Esophagus (tissue), 2 donors: ENCODE measurements around the gene FHOD3. TPM values are rescaled to one million over a fixed set of nuclear protein-coding genes. Genes with fewer than 3 reads are reported as not detected.
"Not testable (repeated sequence)": the region's sequence is repeated elsewhere in the genome, so short reads cannot be mapped to it uniquely, and the experiment has no call there.

Experiments used
- H3K27ac ChIP-seq, 2 donors: one replicate each; pipeline ENCODE4 v1.5.1; 2013; ENCODE audit warnings: low read depth in 2 of 2, mild to moderate bottlenecking in 2 of 2, inconsistent platforms in 1 of 2, low read length in 1 of 2, moderate library complexity in 1 of 2
- H3K27me3 ChIP-seq, 2 donors: one replicate each; pipeline ENCODE4 v1.6.1; 2013; ENCODE audit warnings: low read length in 2 of 2, control low read depth in 1 of 2, mild to moderate bottlenecking in 1 of 2; ENCODE audit not compliant: insufficient read depth in 2 of 2, control insufficient read depth in 1 of 2
- H3K36me3 ChIP-seq, 2 donors: one replicate each; pipeline ENCODE4 v1.6.1; 2013; ENCODE audit warnings: low read length in 1 of 2; ENCODE audit not compliant: control insufficient read depth in 2 of 2, insufficient read depth in 2 of 2
- H3K4me1 ChIP-seq, 2 donors: one replicate each; pipeline ENCODE4 v1.6.1; 2013; ENCODE audit warnings: low read length in 1 of 2; ENCODE audit not compliant: control insufficient read depth in 2 of 2, insufficient read depth in 2 of 2
- H3K4me3 ChIP-seq, 2 donors: one replicate each; pipeline ENCODE4 v1.5.1; 2013; ENCODE audit warnings: low read length in 2 of 2, mild to moderate bottlenecking in 2 of 2, low read depth in 1 of 2, moderate library complexity in 1 of 2
- H3K9me3 ChIP-seq, 2 donors: one replicate each; pipeline ENCODE4 v1.6.1; 2013; ENCODE audit warnings: mild to moderate bottlenecking in 2 of 2, low read depth in 1 of 2, low read length in 1 of 2, moderate library complexity in 1 of 2; ENCODE audit not compliant: control insufficient read depth in 2 of 2, insufficient read depth in 1 of 2
- WGBS, 2 donors: extraction: QIAGEN DNeasy Blood & Tissue Kit; methylation state at CpG; one replicate each; pipeline ENCODE4 v1.1.7; 2013; 5-methylcytosine and 5-hydroxymethylcytosine counted together
- polyA plus RNA-seq, 2 donors: library from polyadenylated mRNA; stranded (reverse); fragments of 200-250 nt; gene quantifications; one replicate each; pipeline ENCODE4 v1.2.3, GENCODE V29; 2013
- donor health status: healthy with polysubstance abuse.
- donor health status: Bipolar disorder and iron deficiency.

FHOD3 gene
- polyA plus RNA-seq, 2 donors: 3.7 to 11.1 TPM

DNA sequence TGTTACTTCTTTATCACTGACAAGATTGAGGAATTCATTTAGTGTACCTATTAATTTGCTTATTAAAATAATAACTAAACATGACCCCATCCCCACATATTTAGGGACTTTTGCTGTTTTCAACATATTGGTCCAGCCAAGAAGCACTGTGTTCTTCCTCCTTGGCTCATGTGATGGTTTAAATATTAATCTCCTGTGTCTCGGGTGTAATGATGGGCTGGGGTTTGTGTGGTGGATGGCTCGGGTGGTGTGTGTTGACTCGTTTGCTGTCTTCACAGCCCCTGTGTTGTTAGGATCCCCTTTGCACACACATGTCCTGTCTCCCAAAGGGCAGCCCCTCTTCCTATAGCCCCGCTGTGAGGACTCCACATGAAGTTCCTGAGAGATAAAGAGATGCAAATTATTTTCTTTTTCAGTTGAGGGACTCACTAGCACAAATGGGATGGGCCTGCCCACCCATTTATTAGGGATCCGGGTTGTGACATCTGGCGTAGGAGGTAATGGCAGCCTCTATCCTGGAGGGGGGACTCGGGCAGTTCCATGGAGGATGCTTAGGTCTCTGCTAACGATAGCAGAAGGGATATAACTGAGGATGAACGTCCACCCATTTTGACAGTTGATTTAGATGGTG is 53.4 kb downstream of the FHOD3 start:
- Histone ChIP-seq H3K9me3 (peaks cover 0 to 4% of the 10 kb centered on the region in 2 donors), H3K27ac (no peak overlapping the region), H3K27me3 (no peaks in the 10 kb centered on the region), H3K4me3 (no peak overlapping the region), H3K4me1 (no peaks in the 10 kb centered on the region), H3K36me3 (no peaks in the 10 kb centered on the region)
- 76 to 85% methylated on average over 9 of the region's 9 CpGs for WGBS, 2 donors

DNA sequence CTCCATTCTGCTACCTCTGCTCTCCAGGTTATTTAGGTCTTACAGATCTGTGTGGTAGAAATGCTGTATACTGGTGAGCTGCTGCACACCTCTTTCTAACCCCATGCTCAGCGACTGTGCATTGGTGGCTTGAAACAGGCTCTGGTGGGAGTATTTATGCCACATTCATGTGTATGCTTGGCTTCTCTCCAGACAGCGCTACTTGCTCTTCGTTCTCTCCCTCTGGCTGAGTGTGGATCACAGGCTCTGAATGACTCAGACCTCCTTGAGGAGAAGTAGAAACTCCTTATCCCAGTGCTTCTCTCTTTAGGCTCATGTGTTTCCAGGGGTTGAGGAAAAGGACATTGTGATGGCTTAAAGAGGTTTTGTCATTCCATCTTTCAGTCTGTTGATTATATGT is 54.9 kb downstream of the FHOD3 start:
- Histone ChIP-seq H3K36me3 (no peaks in the 10 kb centered on the region), H3K4me1 (no peaks in the 10 kb centered on the region), H3K9me3 (no peaks in the 10 kb centered on the region), H3K4me3 (no peak overlapping the region), H3K27me3 (no peaks in the 10 kb centered on the region), H3K27ac (no peak overlapping the region)
- 34 to 54% methylated on average over 3 of the region's 3 CpGs for WGBS, 2 donors

DNA sequence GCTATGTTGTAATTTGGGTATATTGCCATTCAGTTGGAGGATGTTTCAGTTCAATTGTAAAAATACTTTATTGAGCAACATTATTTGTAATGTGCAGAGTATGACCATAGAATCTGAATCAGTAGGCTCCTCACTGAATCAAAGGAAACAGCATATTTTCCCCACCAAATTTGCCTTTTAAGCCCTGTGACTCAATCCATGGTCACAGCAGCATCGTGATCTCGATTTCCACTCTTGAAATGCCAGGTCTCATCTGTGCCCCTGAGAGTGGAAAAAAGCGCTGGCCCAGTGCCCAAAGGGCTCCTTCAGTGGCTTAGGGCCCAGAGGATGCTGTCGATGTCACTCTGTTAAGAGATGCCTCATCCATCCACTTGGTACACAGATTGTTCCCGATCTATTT is 57.5 kb downstream of the FHOD3 start:
- no peaks in the 10 kb centered on the region for H3K4me1 ChIP-seq
- WGBS, 2 donors: 81 to 85% methylated on average over 5 of the region's 5 CpGs
- H3K4me3 ChIP-seq: no peak overlapping the region
- H3K27ac ChIP-seq: no peak overlapping the region
- no peaks in the 10 kb centered on the region for H3K9me3 ChIP-seq
- H3K27me3 ChIP-seq: no peaks in the 10 kb centered on the region
- H3K36me3 ChIP-seq: no peaks in the 10 kb centered on the region

GRCh38 chr18:36355511-36355910 is 58.0 kb downstream of the FHOD3 start:
- Histone ChIP-seq H3K27me3 (no peaks in the 10 kb centered on the region), H3K27ac (no peak overlapping the region), H3K9me3 (no peaks in the 10 kb centered on the region), H3K36me3 (no peaks in the 10 kb centered on the region), H3K4me3 (no peak overlapping the region), H3K4me1 (no peaks in the 10 kb centered on the region)
- 84 to 90% methylated on average over 7 of the region's 7 CpGs for whole genome bisulfite sequencing, 2 donors

DNA sequence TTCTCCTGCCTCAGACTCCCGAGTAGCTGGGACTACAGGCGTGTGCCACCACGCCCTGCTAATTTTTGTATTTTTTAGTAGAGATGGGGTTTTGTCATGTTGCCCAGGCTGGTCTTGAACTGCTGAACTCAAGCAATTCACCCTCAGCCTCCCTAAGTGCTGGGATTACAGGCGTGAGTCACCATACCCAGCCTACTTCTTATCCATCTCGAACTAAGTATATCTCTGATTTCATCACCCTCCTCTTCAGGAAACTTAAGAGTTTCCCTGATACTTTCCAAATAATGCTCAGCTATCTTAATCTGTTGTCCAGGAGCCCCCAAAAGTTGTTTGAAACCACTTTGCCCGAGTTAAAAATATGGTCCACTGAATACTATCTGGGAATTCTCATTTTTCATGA is 59.2 kb downstream of the FHOD3 start:
- not testable (repeated sequence) for H3K27ac ChIP-seq, H3K36me3 ChIP-seq, H3K4me1 ChIP-seq, H3K9me3 ChIP-seq, H3K27me3 ChIP-seq, H3K4me3 ChIP-seq
- WGBS, 2 donors: 84 to 86% methylated on average over 6 of the region's 6 CpGs

DNA sequence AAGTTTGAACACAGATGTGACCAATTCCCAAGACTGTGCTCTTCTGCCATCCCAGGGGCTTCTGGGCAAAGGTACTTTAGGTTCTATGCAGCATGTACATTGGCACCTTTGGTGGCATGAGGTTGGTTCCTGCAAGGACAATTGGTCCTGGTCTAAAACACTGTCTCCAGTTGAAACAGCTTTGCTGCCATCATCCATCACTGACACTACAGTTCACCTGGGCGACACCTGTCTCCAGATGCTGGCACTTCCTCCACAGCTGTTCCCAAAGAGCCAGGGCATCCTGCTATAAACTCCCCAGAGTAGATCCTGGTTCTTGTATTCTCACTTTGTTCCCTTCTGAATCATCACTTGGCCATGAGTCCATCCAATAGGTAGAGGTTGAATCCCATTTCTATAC is 60.6 kb downstream of the FHOD3 start:
- Histone ChIP-seq H3K27ac (no peak overlapping the region), H3K9me3 (no peaks in the 10 kb centered on the region), H3K4me3 (no peak overlapping the region), H3K36me3 (no peaks in the 10 kb centered on the region), H3K27me3 (no peaks in the 10 kb centered on the region), H3K4me1 (no peaks in the 10 kb centered on the region)
- 80 to 86% methylated on average over 1 of the region's 1 CpG for WGBS, 2 donors

GRCh38 chr18:36360256-36360909 is 62.9 kb downstream of the FHOD3 start:
- no peak overlapping the region for H3K27ac ChIP-seq
- no peaks in the 10 kb centered on the region for H3K4me1 ChIP-seq
- no peaks in the 10 kb centered on the region for H3K36me3 ChIP-seq
- H3K9me3 ChIP-seq: no peaks in the 10 kb centered on the region
- no peaks in the 10 kb centered on the region for H3K27me3 ChIP-seq
- H3K4me3 ChIP-seq: no peak overlapping the region
- 83 to 90% methylated on average over 1 of the region's 1 CpG for WGBS, 2 donors

DNA sequence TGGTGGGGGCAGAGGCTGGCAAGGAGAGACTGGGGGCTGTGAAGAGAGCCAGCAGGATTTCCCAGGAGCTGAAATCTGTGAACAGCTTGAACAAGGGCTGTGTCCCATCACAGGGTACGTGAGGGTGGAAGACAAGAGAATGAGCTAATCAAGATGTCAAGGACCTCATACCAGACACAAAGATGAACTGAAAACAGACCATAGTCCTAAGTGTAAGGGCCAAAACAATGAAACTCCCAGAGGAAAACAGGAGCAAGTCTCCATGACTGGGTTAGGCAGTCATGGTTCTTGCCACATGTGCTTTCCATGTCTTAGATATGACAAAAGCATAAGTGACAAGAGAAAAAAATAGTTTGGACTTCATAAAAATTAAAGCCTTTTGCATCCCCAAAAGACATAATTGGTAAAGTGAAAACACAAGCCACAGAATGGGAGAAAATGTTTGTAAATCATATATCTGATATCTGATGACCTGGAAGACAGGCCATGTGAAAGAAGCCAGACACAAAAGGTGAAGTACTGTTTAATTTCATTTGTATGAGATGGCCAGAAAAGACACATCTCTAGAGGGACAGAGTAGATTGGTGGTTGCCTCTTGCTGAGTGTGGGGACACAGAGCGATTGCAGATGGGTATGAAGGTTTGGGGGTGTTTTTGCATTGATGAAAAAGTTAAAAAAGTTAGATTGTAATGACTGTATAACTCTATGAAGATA is 67.6 kb downstream of the FHOD3 start:
- H3K36me3 ChIP-seq: no peaks in the 10 kb centered on the region
- 81 to 84% methylated on average over 2 of the region's 2 CpGs for WGBS, 2 donors
- no peaks in the 10 kb centered on the region for H3K4me1 ChIP-seq
- H3K27me3 ChIP-seq: no peaks in the 10 kb centered on the region
- no peak overlapping the region for H3K27ac ChIP-seq
- no peak overlapping the region for H3K4me3 ChIP-seq
- no peaks in the 10 kb centered on the region for H3K9me3 ChIP-seq

DNA sequence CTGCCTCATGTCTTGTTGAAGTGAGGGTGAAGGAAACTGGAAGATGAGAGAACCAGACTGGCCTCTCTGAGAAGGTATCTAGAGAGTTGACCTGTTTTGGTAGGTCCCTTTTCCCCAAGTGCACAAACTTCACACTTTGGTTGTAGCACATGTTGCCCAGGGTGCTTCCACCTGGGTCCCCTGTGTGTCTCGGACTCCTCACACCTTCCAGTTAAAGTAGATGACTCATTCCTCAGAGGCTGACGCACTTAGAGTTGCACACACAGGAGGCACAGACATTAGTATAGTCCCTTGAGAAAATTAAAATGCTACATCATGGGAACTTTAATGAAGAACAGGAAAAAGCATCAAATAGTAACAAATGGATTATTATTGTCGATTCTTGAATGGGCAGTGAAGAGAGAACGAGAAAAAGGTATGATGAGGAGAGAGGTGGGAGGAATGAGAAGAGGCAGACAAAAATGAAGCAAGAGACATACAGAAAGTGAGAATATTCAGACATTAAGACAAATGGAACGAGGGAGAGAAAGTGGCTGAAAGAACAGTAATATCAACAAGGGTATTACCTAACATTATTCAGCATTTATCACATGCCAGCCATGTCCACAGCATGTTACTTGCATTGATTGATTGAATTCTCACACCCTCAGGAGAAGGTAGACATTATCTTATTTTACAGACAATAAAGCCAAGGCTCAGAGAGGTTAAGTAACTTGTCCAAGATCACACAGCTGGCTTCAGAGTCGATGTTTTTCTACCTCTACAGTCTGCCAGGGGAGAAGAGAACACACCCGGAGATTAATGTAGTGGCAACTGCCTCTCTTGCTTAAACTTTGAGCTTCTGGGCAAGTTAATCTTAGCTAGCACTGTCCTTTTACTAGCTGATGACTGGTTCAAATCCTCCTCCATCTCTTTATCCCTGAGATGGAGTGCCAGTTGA is 68.6 kb downstream of the FHOD3 start:
- 77 to 85% methylated on average over 7 of the region's 7 CpGs for WGBS, 2 donors
- H3K9me3 ChIP-seq: no peaks in the 10 kb centered on the region
- no peaks in the 10 kb centered on the region for H3K36me3 ChIP-seq
- H3K27me3 ChIP-seq: no peaks in the 10 kb centered on the region
- H3K27ac ChIP-seq: no peak overlapping the region
- H3K4me1 ChIP-seq: no peaks in the 10 kb centered on the region
- H3K4me3 ChIP-seq: no peak overlapping the region
